ENCODE data around the gene ZNF672.

The ZNF672 gene

DNA sequence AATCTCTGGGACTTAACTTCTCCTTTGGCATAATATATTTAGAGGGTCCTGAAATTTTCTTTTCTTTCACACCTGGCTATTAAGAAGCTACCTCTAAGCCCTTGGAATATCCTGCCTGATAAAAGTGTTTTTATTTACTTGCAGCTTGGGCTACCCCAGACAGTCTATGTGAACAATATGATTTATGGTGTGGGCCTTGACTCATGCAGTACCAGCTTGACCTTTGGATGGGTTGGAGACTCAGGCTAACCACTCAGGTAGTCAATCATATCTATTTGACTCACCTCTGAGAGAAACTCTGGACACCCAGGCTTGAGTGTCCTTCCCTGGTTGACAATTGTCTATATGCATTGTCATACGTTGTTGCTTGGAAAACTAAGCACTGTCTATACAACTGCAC is 54.6 kb downstream of the ZNF672 start:
- DNase-seq: no peak

DNA sequence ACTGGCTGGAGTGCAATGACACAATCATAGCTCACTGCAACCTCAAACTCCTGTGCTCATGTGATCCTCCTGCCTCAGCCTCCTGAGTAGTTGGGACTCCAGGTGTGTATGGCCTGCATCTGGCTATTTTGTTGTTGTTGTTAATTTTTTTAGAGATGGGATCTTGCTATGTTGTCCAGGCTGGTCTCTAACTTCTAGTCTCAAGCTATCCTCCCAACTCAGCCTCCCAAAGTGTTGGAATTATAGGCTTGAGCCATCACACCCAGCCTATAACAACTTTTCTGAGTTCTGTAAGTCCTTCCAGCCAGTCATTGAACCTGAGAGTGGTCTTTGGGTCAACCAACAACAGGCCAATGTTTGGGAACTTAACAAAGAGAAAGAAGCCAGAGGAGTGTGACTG is 56.8 kb downstream of the ZNF672 start:
- DNase-seq: no peak

DNA sequence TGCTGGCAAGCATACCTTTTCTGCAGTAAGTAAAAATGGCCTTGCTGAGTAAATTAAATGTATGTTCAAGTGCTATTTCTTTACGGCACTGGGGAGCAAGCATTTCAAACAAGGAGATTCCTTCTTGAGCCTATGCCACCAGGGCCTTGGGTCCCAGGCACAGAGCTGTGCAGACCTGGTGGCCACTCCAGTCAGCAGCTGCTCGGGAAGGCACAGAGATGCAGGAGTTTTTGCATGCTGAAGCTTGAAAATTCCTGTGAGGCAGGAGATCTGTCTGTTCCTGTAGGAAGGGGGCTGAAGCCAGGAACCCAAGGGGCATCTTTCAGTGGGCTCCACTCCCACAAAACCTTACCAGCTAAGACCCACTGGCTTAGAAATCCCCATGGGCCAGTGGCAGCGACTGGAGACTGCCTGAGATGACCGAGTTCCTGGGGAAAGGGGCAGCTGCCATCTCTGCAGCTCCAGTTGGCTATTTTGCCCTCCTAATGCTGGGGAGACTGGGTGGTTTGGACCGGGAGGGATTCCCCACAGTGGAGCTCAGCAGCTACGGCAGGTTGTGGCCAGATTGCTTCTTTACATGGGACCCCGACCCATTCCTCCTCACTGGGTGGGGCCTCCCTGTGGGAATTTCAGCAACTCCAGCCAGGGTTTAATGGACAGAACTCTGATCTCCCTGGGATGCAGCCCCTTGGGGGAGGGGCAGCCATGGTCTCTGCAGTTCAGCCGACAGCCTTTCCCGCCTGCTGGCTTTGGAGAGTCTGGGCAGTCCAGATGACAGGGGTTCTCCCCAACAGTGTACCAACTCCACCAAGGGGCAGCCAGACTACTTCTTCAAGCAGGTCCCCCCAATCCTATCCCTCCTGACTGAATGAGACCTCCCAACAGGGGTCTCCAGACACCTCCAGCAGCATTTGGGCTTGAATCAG is 59.7 kb downstream of the ZNF672 start:
- DNase-seq: no peak

All from activated CD4-positive, alpha-beta T cell treated with anti-CD3 and anti-CD28 coated beads, Interleukin-2, amount 50 U/mL, for 1 hour (primary cell).